AG10803 (cell line): Measurements from ENCODE around the gene PARD3B.

Experiments used
- DNase-seq: peaks from one replicate; pipeline ENCODE4 v3.0.0; 2010; ENCODE audit warnings: low read depth
- H3K4me3 ChIP-seq: 2 replicates; pipeline ENCODE4 v1.5.1; 2011; ENCODE audit warnings: mild to moderate bottlenecking, low read length, control low read depth
- CTCF ChIP-seq: conservative IDR thresholded peaks from 2 replicates; pipeline ENCODE4 v1.5.1; 2011; ENCODE audit warnings: mild to moderate bottlenecking, low read length, control low read depth, inconsistent platforms

The PARD3B gene

GRCh38 chr2:205128726-205129125 lies 583.5 kb downstream of the PARD3B start:
- TF ChIP-seq CTCF, result no peak
- no peak for DNase-seq
- H3K4me3 ChIP-seq, result no peak overlapping the region

DNA sequence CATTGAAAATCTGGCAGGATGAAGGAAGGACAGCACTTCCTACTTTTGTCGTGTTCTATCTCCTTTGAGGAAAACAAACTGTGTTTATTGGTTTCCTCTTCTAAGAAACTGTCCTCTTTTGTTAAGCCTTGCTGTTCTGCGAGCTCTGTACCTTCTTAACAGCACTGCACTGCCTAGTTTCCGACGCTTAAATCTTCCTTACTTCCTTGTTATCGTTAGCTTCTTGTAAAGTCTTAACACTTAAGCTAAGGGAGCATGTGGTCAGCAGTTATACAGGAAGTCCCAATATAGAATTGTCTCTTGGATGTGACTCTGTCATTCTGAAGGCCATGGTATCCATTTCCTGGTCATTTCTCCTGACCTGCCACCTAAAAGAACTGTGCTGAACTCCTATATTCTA lies 584.3 kb downstream of the PARD3B start:
- no peak for TF ChIP-seq CTCF
- DNase-seq, result no peak
- H3K4me3 ChIP-seq, result no peak overlapping the region

DNA sequence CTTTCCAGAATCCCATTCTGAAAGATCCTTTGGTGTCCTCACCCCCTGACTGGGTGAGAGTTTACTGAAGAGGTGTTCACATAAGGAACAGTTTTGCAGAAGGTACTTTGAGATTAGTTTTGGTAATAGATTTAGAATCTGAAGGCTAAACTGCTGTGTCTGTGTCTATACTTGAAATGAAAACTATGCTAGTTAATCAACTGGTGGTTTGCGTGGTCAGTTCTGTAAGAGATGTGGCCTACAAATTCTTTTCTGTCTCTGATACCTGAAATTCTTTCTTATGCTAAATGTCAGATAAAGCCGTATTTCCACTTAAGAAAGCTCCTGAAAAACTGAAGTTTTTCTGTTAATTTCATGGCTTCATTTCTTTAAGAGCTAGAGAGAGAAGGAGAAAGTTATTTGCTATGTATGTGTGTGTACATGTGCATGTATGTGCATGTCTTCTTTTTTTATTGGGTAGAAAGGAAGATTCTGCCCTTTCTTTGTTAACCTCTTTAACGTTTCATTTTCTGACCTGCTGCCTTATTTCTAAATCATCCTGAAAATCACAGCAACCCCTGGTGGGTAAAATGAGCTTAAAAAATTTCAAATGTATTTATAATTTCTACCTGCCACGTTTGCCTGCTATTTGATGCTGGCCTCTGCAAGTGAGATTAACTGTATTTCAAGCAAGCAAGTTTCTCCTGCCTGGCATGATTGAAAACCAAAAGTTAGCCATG lies 585.0 kb downstream of the PARD3B start:
- TF ChIP-seq CTCF, result 0 out of 2 replicates have a peak, but pooled peaks have one; percentile 6
- no peak overlapping the region for H3K4me3 ChIP-seq
- peak; percentile 45 for DNase-seq

GRCh38 chr2:205133544-205133943 lies 588.3 kb downstream of the PARD3B start:
- no peak for TF ChIP-seq CTCF
- peak; percentile 24 for DNase-seq
- no peak overlapping the region for H3K4me3 ChIP-seq

DNA sequence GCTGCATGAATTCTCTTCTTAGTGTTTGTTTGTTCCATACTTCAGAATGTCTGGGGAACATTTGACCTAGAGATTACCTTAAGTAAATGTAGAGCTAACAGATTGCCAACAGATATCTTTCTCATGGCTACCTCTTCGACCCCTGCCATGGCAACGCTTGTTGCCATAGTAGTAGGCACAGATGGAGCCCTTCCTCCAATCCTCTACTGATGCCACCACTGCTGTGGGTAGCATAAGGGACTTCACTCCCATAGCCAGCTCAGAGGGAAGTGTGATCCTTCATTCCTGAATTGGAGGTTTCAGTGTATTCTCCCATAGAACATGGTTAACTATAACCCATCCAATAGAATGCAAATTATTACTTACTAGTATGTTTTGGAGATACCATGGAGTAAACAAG lies 593.5 kb downstream of the PARD3B start:
- no peak for TF ChIP-seq CTCF
- no peak for DNase-seq
- H3K4me3 ChIP-seq, result no peak overlapping the region

DNA sequence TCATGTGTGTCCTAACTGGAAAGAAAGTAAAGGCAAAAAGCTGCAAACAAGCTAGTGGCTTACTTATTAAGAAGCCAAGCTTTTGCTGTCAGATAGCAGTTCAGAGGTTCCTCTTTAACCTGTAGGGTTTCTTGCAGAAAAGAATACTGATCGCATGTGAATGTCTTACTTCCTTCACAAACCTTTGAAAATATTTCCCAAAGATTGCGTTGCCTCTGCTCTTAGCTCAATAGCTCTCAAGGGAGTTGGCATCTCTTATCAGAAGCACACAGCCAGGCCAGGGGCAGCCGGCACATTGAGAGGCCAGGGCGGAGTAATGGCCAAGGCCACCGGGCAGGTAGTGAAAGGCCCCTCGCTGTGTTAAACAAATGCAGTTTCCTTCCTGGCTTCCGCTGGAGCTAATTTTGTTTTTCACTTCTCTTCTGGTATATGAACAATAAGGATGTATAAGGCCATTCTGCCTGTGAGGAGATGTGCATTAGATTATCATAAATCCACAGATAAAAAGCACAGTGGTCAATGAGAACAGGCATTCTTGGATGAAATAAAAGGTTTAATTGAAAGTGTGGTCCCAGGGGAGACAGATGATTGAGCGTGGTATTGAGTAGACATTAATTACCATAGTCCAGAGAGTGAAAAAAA lies 594.7 kb downstream of the PARD3B start:
- no peak for DNase-seq
- H3K4me3 ChIP-seq, result no peak overlapping the region
- no peak for TF ChIP-seq CTCF

- TF ChIP-seq CTCF, result no peak
- DNase-seq, result no peak
- H3K4me3 ChIP-seq, result no peak overlapping the region
These were observed 596.1 kb downstream of the PARD3B start for GRCh38 chr2:205141381-205141780.
